ENCODE measurements around the gene TLR4.

The TLR4 gene

DNA sequence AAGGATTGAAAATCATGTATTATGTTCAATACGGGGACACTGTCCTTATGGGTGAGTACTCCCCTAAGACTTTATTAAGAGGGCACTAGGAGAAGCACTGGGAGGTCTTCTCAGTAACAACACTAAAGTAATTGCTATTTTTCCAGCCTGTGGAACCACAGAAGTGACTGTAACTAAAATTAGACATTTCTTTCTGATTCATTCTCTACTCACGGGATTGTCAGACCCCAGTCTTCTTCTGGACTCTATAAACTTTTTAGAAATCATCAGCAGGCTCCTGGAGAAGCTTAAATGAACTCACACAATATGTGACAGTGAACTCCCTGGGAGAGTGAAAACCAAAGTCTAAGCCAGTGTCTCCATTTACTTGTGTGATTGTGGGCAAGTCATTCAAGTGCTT lies 14.5 kb downstream of the TLR4 start:
- H3K9ac ChIP-seq (ENCODE audit: low read length) = no peak overlapping the region
- H3K4me3 ChIP-seq (ENCODE audit: low read length) = no peak overlapping the region
- no peaks in the 10 kb centered on the region for H3K4me1 ChIP-seq (ENCODE audit: control insufficient read depth, insufficient read depth, low read length)
- no peaks in the 10 kb centered on the region for H3K27me3 ChIP-seq (ENCODE audit: control insufficient read depth, insufficient read depth, low read length)
- H3K36me3 ChIP-seq (ENCODE audit: control insufficient read depth, insufficient read depth, low read length) = no peaks in the 10 kb centered on the region
- no peak overlapping the region for H3K27ac ChIP-seq (ENCODE audit: low read depth, low read length)

DNA sequence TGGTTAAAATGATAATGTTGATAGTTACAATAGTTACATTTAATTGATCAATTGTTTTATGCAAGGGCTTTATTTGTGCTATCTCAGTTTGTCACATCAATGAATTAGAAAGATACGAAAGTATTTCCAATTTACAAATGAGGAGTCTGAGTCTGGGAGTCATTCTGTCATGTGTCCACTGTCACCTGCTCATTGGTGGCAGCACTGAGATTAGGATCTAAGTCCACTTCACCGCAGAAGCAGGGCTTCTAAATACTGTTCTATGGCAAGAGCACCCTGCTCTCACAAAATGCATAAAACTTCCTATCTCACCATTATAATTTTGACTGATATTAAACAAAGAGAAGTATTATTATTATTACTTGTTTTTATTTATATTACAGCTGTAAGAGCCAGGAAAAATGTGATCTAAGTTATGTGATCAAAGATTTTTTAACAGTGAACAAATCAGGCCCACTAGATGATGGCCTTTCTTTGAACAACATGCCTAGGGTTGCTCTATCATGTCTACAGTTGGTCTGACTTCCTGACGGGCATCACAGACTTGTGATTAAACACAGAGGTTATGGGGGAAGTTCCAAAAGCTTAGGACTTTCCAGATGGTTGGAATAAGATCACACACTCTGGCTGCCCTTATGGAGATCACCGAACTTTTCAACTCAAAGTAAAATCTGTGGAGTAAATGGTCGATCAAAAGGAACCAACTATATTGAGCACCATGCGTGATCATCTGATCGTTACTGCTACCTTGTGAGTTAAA lies 15.1 kb downstream of the TLR4 start:
- Histone ChIP-seq H3K4me3 (ENCODE audit: low read length) (no peak overlapping the region), H3K4me1 (ENCODE audit: control insufficient read depth, insufficient read depth, low read length) (no peaks in the 10 kb centered on the region), H3K9ac (ENCODE audit: low read length) (no peak overlapping the region), H3K27ac (ENCODE audit: low read depth, low read length) (no peak overlapping the region), H3K27me3 (ENCODE audit: control insufficient read depth, insufficient read depth, low read length) (no peaks in the 10 kb centered on the region), H3K36me3 (ENCODE audit: control insufficient read depth, insufficient read depth, low read length) (no peaks in the 10 kb centered on the region)

DNA sequence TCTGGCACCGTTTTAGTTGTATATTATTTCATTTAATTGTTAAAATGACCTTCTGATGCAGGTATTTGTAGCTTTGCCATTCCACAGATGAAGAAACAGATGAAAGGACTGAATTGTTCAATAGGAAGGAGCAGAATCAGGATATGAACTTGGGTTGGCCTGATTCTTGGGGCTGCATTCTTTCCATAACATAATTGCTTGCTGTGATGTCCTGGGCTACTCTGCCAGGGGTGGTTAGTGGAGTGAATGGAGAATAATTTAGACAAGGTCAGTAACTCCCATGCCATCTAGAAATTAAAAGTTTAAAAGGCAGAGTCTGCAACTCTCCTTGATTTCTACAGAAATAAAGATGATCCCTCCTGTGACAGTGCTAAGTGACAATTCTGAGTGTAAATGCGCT lies 15.9 kb downstream of the TLR4 start:
- H3K27ac ChIP-seq (ENCODE audit: low read depth, low read length) = no peak overlapping the region
- H3K4me3 ChIP-seq (ENCODE audit: low read length) = no peak overlapping the region
- no peaks in the 10 kb centered on the region for H3K36me3 ChIP-seq (ENCODE audit: control insufficient read depth, insufficient read depth, low read length)
- no peak overlapping the region for H3K9ac ChIP-seq (ENCODE audit: low read length)
- no peaks in the 10 kb centered on the region for H3K27me3 ChIP-seq (ENCODE audit: control insufficient read depth, insufficient read depth, low read length)
- no peaks in the 10 kb centered on the region for H3K4me1 ChIP-seq (ENCODE audit: control insufficient read depth, insufficient read depth, low read length)

DNA sequence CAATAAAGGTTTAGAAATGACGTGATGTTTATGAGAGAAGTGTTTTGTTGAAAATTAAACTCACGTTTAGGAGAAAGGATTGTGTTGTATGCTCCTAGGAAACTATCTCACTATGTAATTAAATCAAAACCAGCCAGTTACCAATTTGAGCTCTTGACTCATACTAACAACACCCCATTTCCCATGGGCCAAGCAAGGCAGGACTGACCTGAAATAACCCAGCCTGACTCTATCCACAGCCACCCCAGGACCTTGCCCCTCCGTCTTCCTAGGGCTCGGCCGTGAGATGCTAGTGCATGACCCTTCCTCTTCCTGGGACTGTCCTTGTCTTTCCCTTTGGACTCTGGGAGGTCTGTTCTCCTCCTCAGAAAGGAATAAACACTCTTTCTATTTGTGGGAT lies 16.4 kb downstream of the TLR4 start:
- H3K4me3 ChIP-seq (ENCODE audit: low read length) = no peak overlapping the region
- no peaks in the 10 kb centered on the region for H3K4me1 ChIP-seq (ENCODE audit: control insufficient read depth, insufficient read depth, low read length)
- no peak overlapping the region for H3K9ac ChIP-seq (ENCODE audit: low read length)
- no peaks in the 10 kb centered on the region for H3K36me3 ChIP-seq (ENCODE audit: control insufficient read depth, insufficient read depth, low read length)
- no peak overlapping the region for H3K27ac ChIP-seq (ENCODE audit: low read depth, low read length)
- H3K27me3 ChIP-seq (ENCODE audit: control insufficient read depth, insufficient read depth, low read length) = no peaks in the 10 kb centered on the region

DNA sequence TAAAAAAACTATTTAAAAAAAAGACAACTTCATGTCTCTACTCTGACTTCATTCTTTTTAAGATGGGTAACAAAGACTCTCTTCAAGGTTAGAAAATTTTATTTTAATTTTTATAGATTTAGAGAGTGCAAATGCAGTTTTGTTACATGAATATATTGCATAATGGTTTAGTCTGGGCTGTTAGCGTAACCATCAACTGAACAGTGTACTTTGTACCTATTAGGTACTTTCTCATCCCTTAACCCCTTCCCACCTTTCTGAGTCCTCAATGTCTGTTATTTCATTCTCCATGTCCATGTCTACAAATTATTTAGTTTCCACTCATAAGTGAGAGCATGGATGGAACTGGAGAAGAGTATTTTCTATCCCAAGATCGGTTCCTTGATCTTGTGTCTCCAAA lies 16.8 kb downstream of the TLR4 start:
- Histone ChIP-seq H3K36me3 (ENCODE audit: control insufficient read depth, insufficient read depth, low read length) (no peaks in the 10 kb centered on the region), H3K27ac (ENCODE audit: low read depth, low read length) (no peak overlapping the region), H3K27me3 (ENCODE audit: control insufficient read depth, insufficient read depth, low read length) (no peaks in the 10 kb centered on the region), H3K4me3 (ENCODE audit: low read length) (no peak overlapping the region), H3K9ac (ENCODE audit: low read length) (no peak overlapping the region), H3K4me1 (ENCODE audit: control insufficient read depth, insufficient read depth, low read length) (no peaks in the 10 kb centered on the region)

DNA sequence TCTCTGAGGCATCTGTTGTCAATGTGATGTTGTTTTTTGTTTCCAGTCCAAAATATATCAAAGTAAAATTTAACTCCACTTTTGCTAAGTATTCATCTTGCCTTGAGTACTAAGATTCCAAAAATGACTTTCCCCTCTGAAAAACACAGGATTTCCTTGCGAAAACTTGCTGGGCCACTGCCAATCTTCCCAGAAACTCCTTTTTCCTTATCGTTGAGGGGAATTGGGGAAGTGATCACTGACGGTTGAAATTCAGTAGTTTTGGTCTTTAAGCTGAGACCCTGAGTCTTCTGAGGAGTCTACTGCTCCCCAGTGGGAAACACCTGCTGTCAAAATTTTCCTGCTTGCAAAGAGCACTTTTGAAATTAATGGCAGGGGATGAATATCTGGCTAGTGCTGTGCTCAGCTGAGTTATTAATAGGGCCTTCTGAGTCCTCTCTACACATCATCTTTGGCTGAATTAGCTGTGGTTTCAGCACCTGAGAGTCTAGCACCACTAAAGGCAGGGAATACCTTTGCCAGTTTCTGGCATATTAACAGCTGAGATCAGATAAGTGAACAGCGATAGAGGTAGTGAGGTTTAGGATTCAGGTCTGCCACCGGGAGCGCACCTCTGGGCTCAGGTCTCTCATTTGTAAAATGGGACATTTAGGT lies 18.0 kb downstream of the TLR4 start:
- Histone ChIP-seq H3K27me3 (ENCODE audit: control insufficient read depth, insufficient read depth, low read length) (no peaks in the 10 kb centered on the region), H3K27ac (ENCODE audit: low read depth, low read length) (no peak overlapping the region), H3K4me3 (ENCODE audit: low read length) (no peak overlapping the region), H3K36me3 (ENCODE audit: control insufficient read depth, insufficient read depth, low read length) (no peaks in the 10 kb centered on the region), H3K4me1 (ENCODE audit: control insufficient read depth, insufficient read depth, low read length) (no peaks in the 10 kb centered on the region), H3K9ac (ENCODE audit: low read length) (no peak overlapping the region)

DNA sequence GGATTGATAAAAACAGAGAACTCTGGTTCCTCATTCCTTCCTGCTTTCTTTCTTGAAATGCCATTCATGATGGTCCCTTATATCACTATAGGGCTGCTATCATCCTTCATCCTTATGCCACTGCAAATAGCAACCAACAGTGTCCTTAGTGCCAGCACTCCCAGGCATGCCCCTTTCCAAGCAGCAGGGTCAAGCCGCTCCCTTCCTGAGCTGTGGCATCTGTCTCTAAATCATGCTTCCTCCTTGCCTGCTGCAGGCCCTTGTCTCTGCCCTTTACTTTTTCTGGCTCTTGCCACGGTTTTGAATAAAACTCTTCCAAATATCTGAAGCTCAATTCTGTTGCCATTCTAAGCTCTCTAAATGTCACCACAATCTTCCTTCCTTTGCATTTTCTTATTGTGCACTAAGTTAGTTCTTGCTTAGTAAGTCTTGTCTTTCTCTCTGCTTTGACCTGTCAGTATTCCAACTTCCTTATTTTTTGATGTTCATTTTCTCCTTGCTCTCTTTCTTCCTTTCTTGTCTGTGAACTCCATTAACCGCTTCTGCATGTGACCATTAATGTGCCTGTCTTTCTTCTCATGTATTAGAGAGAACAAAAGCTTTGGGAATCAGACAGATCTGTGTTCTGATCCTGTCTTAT lies 19.9 kb downstream of the TLR4 start:
- Histone ChIP-seq H3K4me3 (ENCODE audit: low read length) (no peak overlapping the region), H3K36me3 (ENCODE audit: control insufficient read depth, insufficient read depth, low read length) (no peaks in the 10 kb centered on the region), H3K27me3 (ENCODE audit: control insufficient read depth, insufficient read depth, low read length) (no peaks in the 10 kb centered on the region), H3K4me1 (ENCODE audit: control insufficient read depth, insufficient read depth, low read length) (no peaks in the 10 kb centered on the region), H3K9ac (ENCODE audit: low read length) (no peak overlapping the region), H3K27ac (ENCODE audit: low read depth, low read length) (no peak overlapping the region)

DNA sequence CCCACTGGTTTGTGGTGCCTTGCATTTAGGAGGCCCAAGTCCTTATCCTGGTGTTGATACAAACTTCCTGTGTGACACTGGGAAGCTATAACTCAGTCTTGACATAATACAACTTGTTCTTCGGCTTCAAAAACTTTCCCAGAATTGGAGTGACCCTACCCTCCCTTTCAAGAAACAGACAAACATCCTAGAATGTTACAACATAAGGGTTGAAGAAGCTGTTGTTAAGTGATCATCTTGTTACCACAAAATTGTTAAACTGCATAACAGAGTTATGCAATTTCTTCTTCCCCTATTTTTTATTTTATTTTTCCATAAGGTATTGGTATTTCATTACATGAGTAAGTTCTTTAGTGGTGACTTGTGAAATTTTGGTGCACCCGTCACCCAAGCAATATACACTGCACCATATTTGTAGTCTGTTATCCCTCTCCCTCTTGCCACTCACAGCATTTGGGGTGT lies 21.3 kb downstream of the TLR4 start:
- Histone ChIP-seq H3K9ac (ENCODE audit: low read length) (no peak overlapping the region), H3K4me1 (ENCODE audit: control insufficient read depth, insufficient read depth, low read length) (no peaks in the 10 kb centered on the region), H3K27ac (ENCODE audit: low read depth, low read length) (no peak overlapping the region), H3K27me3 (ENCODE audit: control insufficient read depth, insufficient read depth, low read length) (no peaks in the 10 kb centered on the region), H3K4me3 (ENCODE audit: low read length) (no peak overlapping the region), H3K36me3 (ENCODE audit: control insufficient read depth, insufficient read depth, low read length) (no peaks in the 10 kb centered on the region)

DNA sequence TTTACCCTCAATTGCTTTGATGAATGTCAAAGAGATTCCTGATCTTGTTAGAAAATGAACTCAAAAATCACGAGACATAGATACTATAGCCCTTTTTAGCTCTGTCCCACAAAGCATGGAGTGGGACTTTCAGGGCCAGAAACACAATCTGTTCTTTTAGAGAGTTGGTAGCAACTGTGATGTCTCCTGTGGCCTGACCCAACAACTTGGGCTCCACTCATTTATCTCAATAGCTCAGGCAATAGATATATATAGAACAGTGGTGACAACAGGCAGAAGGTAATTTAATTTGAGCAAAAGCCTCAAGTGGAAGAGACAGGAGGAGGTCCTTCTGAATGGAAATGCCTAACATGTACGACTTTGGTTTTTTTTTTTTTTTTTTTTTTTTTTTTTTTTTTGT lies 25.2 kb downstream of the TLR4 start:
- H3K27me3 ChIP-seq (ENCODE audit: control insufficient read depth, insufficient read depth, low read length) = no peaks in the 10 kb centered on the region
- H3K36me3 ChIP-seq (ENCODE audit: control insufficient read depth, insufficient read depth, low read length) = no peaks in the 10 kb centered on the region
- H3K4me1 ChIP-seq (ENCODE audit: control insufficient read depth, insufficient read depth, low read length) = no peaks in the 10 kb centered on the region
- H3K4me3 ChIP-seq (ENCODE audit: low read length) = no peak overlapping the region
- no peak overlapping the region for H3K27ac ChIP-seq (ENCODE audit: low read depth, low read length)
- H3K9ac ChIP-seq (ENCODE audit: low read length) = no peak overlapping the region

DNA sequence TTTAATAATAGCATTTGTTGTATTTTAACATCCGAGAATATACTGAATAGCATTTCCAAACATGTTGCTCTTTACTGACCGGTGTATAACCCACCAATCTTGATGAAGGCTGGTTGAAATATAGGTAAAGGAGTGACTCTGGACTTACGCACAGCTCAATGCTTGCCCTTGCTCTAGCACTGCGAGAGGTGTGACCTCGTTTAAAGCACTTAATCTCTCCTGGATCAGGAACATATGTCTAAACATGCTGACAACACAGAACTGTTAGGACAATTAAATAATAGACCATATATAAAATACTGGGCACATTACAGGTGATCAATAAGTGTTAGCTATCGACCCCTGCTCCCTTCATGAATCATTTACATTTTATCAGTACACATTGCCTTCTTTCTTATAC lies 28.3 kb downstream of the TLR4 start:
- no peaks in the 10 kb centered on the region for H3K36me3 ChIP-seq (ENCODE audit: control insufficient read depth, insufficient read depth, low read length)
- no peaks in the 10 kb centered on the region for H3K4me1 ChIP-seq (ENCODE audit: control insufficient read depth, insufficient read depth, low read length)
- H3K4me3 ChIP-seq (ENCODE audit: low read length) = no peak overlapping the region
- H3K27me3 ChIP-seq (ENCODE audit: control insufficient read depth, insufficient read depth, low read length) = no peaks in the 10 kb centered on the region
- no peak overlapping the region for H3K27ac ChIP-seq (ENCODE audit: low read depth, low read length)
- H3K9ac ChIP-seq (ENCODE audit: low read length) = no peak overlapping the region

DNA sequence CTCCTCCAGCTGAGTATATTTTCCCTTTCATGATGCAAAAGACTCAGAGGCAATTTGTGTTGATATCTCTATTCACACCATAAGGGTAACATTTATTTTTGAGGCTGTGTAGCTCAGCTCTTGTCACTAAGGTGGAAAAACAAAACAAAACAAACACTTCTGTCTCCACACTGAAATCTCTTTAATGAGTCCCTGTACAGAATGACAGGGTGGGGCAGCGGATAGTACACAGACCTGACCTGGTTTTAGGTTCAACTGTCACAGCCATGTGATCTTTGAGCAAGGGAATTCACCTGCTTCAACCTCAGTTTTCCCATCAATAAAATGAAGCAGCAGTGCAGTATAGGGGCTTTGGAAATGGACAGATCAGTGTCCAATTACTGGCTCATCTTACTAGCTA lies 29.3 kb downstream of the TLR4 start:
- no peak overlapping the region for H3K4me3 ChIP-seq (ENCODE audit: low read length)
- H3K27ac ChIP-seq (ENCODE audit: low read depth, low read length) = no peak overlapping the region
- no peak overlapping the region for H3K9ac ChIP-seq (ENCODE audit: low read length)
- no peaks in the 10 kb centered on the region for H3K36me3 ChIP-seq (ENCODE audit: control insufficient read depth, insufficient read depth, low read length)
- H3K27me3 ChIP-seq (ENCODE audit: control insufficient read depth, insufficient read depth, low read length) = no peaks in the 10 kb centered on the region
- H3K4me1 ChIP-seq (ENCODE audit: control insufficient read depth, insufficient read depth, low read length) = no peaks in the 10 kb centered on the region

DNA sequence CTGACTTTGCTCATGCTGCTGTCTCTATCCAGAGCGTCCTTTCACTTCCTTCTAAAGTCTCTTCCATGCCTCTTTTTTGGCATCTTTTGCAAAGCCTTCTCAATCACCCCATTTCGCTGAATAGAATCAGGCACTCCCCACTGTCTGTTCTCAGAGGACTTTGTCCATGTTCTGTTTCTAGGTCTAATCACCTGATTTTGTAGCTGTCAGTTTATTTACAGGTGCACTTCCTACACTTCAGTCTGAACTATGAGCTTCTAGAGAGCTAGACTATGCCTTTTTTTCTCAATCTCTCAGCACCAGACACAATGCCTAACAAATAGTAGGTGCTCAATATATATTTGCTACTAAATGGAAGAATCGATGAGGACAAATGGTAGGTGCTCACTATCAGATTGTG lies 29.9 kb downstream of the TLR4 start:
- no peak overlapping the region for H3K27ac ChIP-seq (ENCODE audit: low read depth, low read length)
- H3K4me3 ChIP-seq (ENCODE audit: low read length) = no peak overlapping the region
- H3K27me3 ChIP-seq (ENCODE audit: control insufficient read depth, insufficient read depth, low read length) = no peaks in the 10 kb centered on the region
- no peak overlapping the region for H3K9ac ChIP-seq (ENCODE audit: low read length)
- no peaks in the 10 kb centered on the region for H3K4me1 ChIP-seq (ENCODE audit: control insufficient read depth, insufficient read depth, low read length)
- H3K36me3 ChIP-seq (ENCODE audit: control insufficient read depth, insufficient read depth, low read length) = no peaks in the 10 kb centered on the region

All from rectal smooth muscle tissue (tissue), 1 donor.